HCT116 (cell line): ENCODE measurements around the gene CFAP43. TPM values are rescaled to one million over a fixed set of nuclear protein-coding genes. Genes with fewer than 3 reads are reported as not detected.

Source experiments
- ATAC-seq: fragments of 200-7000 bp; cut with Tn5 transposase; 2 replicates; pipeline ENCODE4 v1.9.1; 2020; ENCODE audit warnings: mild to moderate bottlenecking, moderate library complexity
- BruUV-seq: library from RNA; stranded (reverse); fragments of 400-500 nt; replicated peaks from 2 replicates; lab custom pipeline; 2021; lab: Mats Ljungman, UMichigan
- CTCF ChIA-PET: fragments of 300-600 bp; sonication (Branson Sonifier 250); formaldehyde crosslinking; loops from one replicate; lab custom pipeline; 2021; ENCODE audit warnings: antibody characterized with exemption; lab: Charles Lee
- POLR2A ChIA-PET: fragments of 300-600, 350-600 bp; sonication (Branson Sonifier 250); formaldehyde crosslinking; loops from one replicate; lab custom pipeline; 2021; ENCODE audit warnings: antibody characterized with exemption; lab: Charles Lee
- RAD21 ChIA-PET, 2 experiments: fragments of 300-600 bp; sonication (Branson Sonifier 250); formaldehyde crosslinking; loops; one replicate each; lab custom pipeline; 2023; ENCODE audit warnings: low total read pairs in 2 of 2; ENCODE audit not compliant: uncharacterized antibody in 2 of 2, unreplicated experiment in 2 of 2, low non-redundant PET in 1 of 2; lab: Charles Lee
- DNase-seq: peaks from one replicate; pipeline ENCODE4 v3.0.0-alpha.2; 2010; ENCODE audit warnings: low read depth, low spot score
- H2AFZ ChIP-seq: fragments of 200-600 bp; shearing (Covaris generic), sonication (generic); 2 replicates; pipeline ENCODE4 v1.6.1; 2017; ENCODE audit warnings: low read depth, mixed run types, mixed read lengths, antibody characterized with exemption, low read length; ENCODE audit not compliant: poor library complexity, severe bottlenecking
- H3K27ac ChIP-seq: 2 replicates; pipeline ENCODE4 v1.5.1; 2012; ENCODE audit warnings: low read depth, low read length
- H3K27me3 ChIP-seq: fragments of 200-600 bp; sonication (generic); 2 replicates; pipeline ENCODE4 v1.6.1; 2016; ENCODE audit warnings: mixed run types, low read length, mixed read lengths; ENCODE audit not compliant: insufficient read depth
- H3K36me3 ChIP-seq, 2 experiments: fragments of 200-500 bp in 1 of 2; fragments of 200-600 bp in 1 of 2; sonication (Bioruptor generic) in 1 of 2; sonication (generic) in 1 of 2; 2 replicates each; pipeline versions ENCODE4 v1.5.1 to v1.6.1; 2014 to 2016; ENCODE audit warnings: low read length in 2 of 2, inconsistent platforms in 1 of 2, mixed read lengths in 1 of 2, mixed run types in 1 of 2; ENCODE audit not compliant: insufficient read depth in 2 of 2, control insufficient read depth in 1 of 2
- H3K4me1 ChIP-seq, 2 experiments: fragments of 200-600 bp in 1 of 2; sonication (generic) in 1 of 2; 2 replicates each; pipeline versions ENCODE4 v1.5.1 to v1.6.1; 2012 to 2017; ENCODE audit warnings: low read length in 2 of 2, inconsistent platforms in 1 of 2, mild to moderate bottlenecking in 1 of 2, mixed read lengths in 1 of 2, mixed run types in 1 of 2, moderate library complexity in 1 of 2; ENCODE audit not compliant: insufficient read depth in 2 of 2, control insufficient read depth in 1 of 2
- H3K4me2 ChIP-seq: fragments of 200-600 bp; sonication (generic); 2 replicates; pipeline ENCODE4 v1.6.1; 2017; ENCODE audit warnings: mixed run types, low read length, mixed read lengths
- H3K4me3 ChIP-seq, 2 experiments: fragments of 200-600 bp in 1 of 2; sonication (generic) in 1 of 2; replicated peaks in 1 of 2; 2 replicates each; pipeline ENCODE4 v1.5.1; 2011 to 2016; ENCODE audit warnings: low read length in 2 of 2, control low read depth in 1 of 2, low read depth in 1 of 2, mild to moderate bottlenecking in 1 of 2, mixed read lengths in 1 of 2, mixed run types in 1 of 2
- H3K79me2 ChIP-seq: fragments of 200-600 bp; sonication (generic); 2 replicates; pipeline ENCODE4 v1.6.1; 2017; ENCODE audit warnings: mild to moderate bottlenecking, mixed run types, low read length, moderate library complexity, mixed read lengths; ENCODE audit not compliant: insufficient read depth
- H3K9ac ChIP-seq: fragments of 200-600 bp; sonication (generic); 2 replicates; pipeline ENCODE4 v1.6.1; 2016; ENCODE audit warnings: low read length, mixed read lengths
- H3K9me2 ChIP-seq: fragments of 200-600 bp; sonication (generic), shearing (Covaris generic); 2 replicates; pipeline ENCODE4 v1.6.1; 2017; ENCODE audit warnings: mixed run types, mild to moderate bottlenecking, moderate library complexity; ENCODE audit not compliant: insufficient read depth
- H3K9me3 ChIP-seq, 2 experiments: fragments of 200-500 bp in 1 of 2; fragments of 200-600 bp in 1 of 2; sonication (Bioruptor generic) in 1 of 2; sonication (generic) in 1 of 2; 2 replicates each; pipeline ENCODE4 v1.6.1; 2014 to 2017; ENCODE audit warnings: low read length in 2 of 2, mixed read lengths in 2 of 2, inconsistent platforms in 1 of 2, low read depth in 1 of 2, mild to moderate bottlenecking in 1 of 2, mixed run types in 1 of 2, moderate library complexity in 1 of 2; ENCODE audit not compliant: control insufficient read depth in 1 of 2, insufficient read depth in 1 of 2
- H4K20me1 ChIP-seq: fragments of 200-600 bp; sonication (generic), shearing (Covaris generic); 2 replicates; pipeline ENCODE4 v1.6.1; 2017; ENCODE audit warnings: mixed run types, mild to moderate bottlenecking, moderate library complexity; ENCODE audit not compliant: insufficient read depth
- CEBPB ChIP-seq: IDR thresholded peaks from 2 replicates; pipeline ENCODE4 v1.6.1; 2012; ENCODE audit warnings: low read depth
- EGR1 ChIP-seq: IDR thresholded peaks from 2 replicates; pipeline ENCODE4 v1.6.1; 2012; ENCODE audit warnings: low read depth
- ELF1 ChIP-seq: IDR thresholded peaks from 2 replicates; pipeline ENCODE4 v1.6.1; 2012; ENCODE audit warnings: low read depth, borderline replicate concordance
- EZH2 ChIP-seq: fragments of 200-600 bp; sonication (generic); IDR thresholded peaks from 2 replicates; pipeline ENCODE4 v1.6.1; 2017; ENCODE audit warnings: antibody characterized with exemption, mixed run types
- EZH2phosphoT487 ChIP-seq: fragments of 200-600 bp; IDR thresholded peaks from 2 replicates; pipeline ENCODE4 v1.6.1; 2018; ENCODE audit warnings: antibody characterized with exemption, borderline replicate concordance
- FOSL1 ChIP-seq: IDR thresholded peaks from 2 replicates; pipeline ENCODE4 v1.6.1; 2012; ENCODE audit warnings: low read depth
- JUND ChIP-seq: IDR thresholded peaks from 2 replicates; pipeline ENCODE4 v1.6.1; 2012
- POLR2A ChIP-seq: IDR thresholded peaks from 2 replicates; pipeline ENCODE4 v1.7.0; 2011; ENCODE audit warnings: borderline replicate concordance; ENCODE audit not compliant: insufficient read depth, insufficient read length; ENCODE audit errors: extremely low read depth
- RAD21 ChIP-seq: IDR thresholded peaks from 2 replicates; pipeline ENCODE4 v1.6.1; 2012; ENCODE audit warnings: low read depth, mild to moderate bottlenecking
- SIN3A ChIP-seq: IDR thresholded peaks from 2 replicates; pipeline ENCODE4 v1.6.1; 2012; ENCODE audit warnings: low read depth
- SP1 ChIP-seq: IDR thresholded peaks from 2 replicates; pipeline ENCODE4 v1.6.1; 2012; ENCODE audit warnings: low read depth
- SRF ChIP-seq: IDR thresholded peaks from 2 replicates; pipeline ENCODE4 v1.6.1; 2012; ENCODE audit warnings: low read depth
- YY1 ChIP-seq: IDR thresholded peaks from 2 replicates; pipeline ENCODE4 v1.6.1; 2011; ENCODE audit warnings: low read length, low read depth, moderate library complexity, mild to moderate bottlenecking; ENCODE audit not compliant: insufficient replicate concordance; ENCODE audit errors: extremely low read depth
- ZFX ChIP-seq: fragments of 450-650 bp; IDR thresholded peaks from 2 replicates; pipeline ENCODE4 v1.6.1; 2017
- intact Hi-C: fragments of 100-400 bp; cut with micrococcal nuclease; formaldehyde crosslinking; loops from 2 replicates; pipeline ENCODE4 v1.10.0; 2022
- total RNA-seq: library from RNA; stranded (reverse); gene quantifications from one replicate; pipeline ENCODE4 v1.2.1, GENCODE V29; 2021; ENCODE audit not compliant: unreplicated experiment
- TF ChIP-seq, protein P1 (sequence below), 3 experiments: fragments of 200-600 bp in 1 of 3; sonication (generic) in 1 of 3; IDR thresholded peaks in 2 of 3; conservative IDR thresholded peaks in 1 of 3; 2 replicates each; pipeline ENCODE4 v1.5.1; 2012 to 2017; ENCODE audit warnings: low read depth in 2 of 3, low read length in 2 of 3, antibody characterized with exemption in 1 of 3, borderline replicate concordance in 1 of 3, control low read depth in 1 of 3, mild to moderate bottlenecking in 1 of 3, mixed read lengths in 1 of 3, mixed run types in 1 of 3, moderate library complexity in 1 of 3; ENCODE audit not compliant: insufficient read depth in 1 of 3

CFAP43 gene
- total RNA-seq, 1 experiment from 2014 or later = 4.0 TPM

DNA sequence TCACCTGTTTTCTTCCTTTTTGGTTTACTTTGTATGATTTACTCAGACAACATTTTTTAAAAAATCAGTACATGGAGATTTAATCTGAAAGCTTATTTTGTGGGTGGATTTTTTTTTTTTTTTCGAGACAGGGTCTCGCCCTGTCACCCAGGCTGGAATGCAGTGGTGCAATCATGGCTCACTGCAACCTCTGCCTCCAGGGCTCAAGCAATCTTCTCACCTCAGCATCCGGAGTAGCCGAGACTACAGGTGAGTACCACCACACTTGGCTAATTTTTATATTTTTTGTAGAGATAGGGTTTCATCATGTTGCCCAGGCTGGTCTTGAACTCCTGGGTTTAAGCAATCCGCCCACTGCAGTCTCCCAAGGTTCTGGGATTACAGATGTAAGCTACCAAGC, 25.1 kb upstream of the CFAP43 start:
- H4K20me1 ChIP-seq = no peaks in the 10 kb centered on the region
- H3K4me3 ChIP-seq = no peak overlapping the region
- intact Hi-C loops = loop anchor here (5.0 kb wide), 1 partner anchor 370 kb away; no protein-coding TSS in a partner anchor
- H3K27ac ChIP-seq = no peak overlapping the region
- RAD21 ChIA-PET = no interaction called here
- H3K9me2 ChIP-seq = no peaks in the 10 kb centered on the region
- DNase-seq = no peak
- H3K4me1 ChIP-seq = peaks cover 14 to 37% of the 10 kb centered on the region in 2 experiments
- H3K9me3 ChIP-seq = no peaks in the 10 kb centered on the region
- CTCF ChIA-PET = interaction anchor here (0.7 to 2.0 kb wide), 3 partner anchors 17 to 33 kb away, joined by 3 to 9 read pairs (median 5); no protein-coding TSS in a partner anchor
- no peak for ATAC-seq
- H3K4me2 ChIP-seq = no peak overlapping the region
- no peak for TF ChIP-seq YY1
- TF ChIP-seq JUND = no peak
- TF ChIP-seq, protein P1, sequence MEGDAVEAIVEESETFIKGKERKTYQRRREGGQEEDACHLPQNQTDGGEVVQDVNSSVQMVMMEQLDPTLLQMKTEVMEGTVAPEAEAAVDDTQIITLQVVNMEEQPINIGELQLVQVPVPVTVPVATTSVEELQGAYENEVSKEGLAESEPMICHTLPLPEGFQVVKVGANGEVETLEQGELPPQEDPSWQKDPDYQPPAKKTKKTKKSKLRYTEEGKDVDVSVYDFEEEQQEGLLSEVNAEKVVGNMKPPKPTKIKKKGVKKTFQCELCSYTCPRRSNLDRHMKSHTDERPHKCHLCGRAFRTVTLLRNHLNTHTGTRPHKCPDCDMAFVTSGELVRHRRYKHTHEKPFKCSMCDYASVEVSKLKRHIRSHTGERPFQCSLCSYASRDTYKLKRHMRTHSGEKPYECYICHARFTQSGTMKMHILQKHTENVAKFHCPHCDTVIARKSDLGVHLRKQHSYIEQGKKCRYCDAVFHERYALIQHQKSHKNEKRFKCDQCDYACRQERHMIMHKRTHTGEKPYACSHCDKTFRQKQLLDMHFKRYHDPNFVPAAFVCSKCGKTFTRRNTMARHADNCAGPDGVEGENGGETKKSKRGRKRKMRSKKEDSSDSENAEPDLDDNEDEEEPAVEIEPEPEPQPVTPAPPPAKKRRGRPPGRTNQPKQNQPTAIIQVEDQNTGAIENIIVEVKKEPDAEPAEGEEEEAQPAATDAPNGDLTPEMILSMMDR (IDR thresholded peaks at IDR 0.05 in 2 of 3, conservative IDR thresholded peaks at IDR 0.05 in 1 of 3; ENCODE audit: borderline replicate concordance in 1 of 3, insufficient read depth in 1 of 3, low read depth in 2 of 3, low read length in 2 of 3) = no peak
- no peak for TF ChIP-seq FOSL1
- TF ChIP-seq POLR2A = no peak
- no peak for TF ChIP-seq CEBPB
- TF ChIP-seq ELF1 = no peak
- TF ChIP-seq SRF = no peak
- no peak for TF ChIP-seq ZFX
- TF ChIP-seq EZH2 = no peak
- TF ChIP-seq SP1 = no peak
- TF ChIP-seq EGR1 = no peak
- no peak for TF ChIP-seq SIN3A
- TF ChIP-seq EZH2phosphoT487 = no peak
- TF ChIP-seq RAD21 = no peak
- TF ChIP-seq, all 23 proteins: peak for 0
- POLR2A ChIA-PET = no interaction called here
- H3K9ac ChIP-seq = no peak overlapping the region
- H3K79me2 ChIP-seq = peaks cover 77% of the 10 kb centered on the region
- no peaks in the 10 kb centered on the region for H3K27me3 ChIP-seq
- no TSS peak for BruUV-seq
- H3K36me3 ChIP-seq = peaks cover 42 to 49% of the 10 kb centered on the region in 2 experiments
- H2AFZ ChIP-seq = no peak overlapping the region
